ENCODE data around the gene ZGPAT. TPM values are rescaled to one million over a fixed set of nuclear protein-coding genes. Genes with fewer than 3 reads are reported as not detected.

ZGPAT gene
- total and polyA plus RNA-seq, 7 donors, result 18.5 to 44.9 (median 22.5) TPM

DNA sequence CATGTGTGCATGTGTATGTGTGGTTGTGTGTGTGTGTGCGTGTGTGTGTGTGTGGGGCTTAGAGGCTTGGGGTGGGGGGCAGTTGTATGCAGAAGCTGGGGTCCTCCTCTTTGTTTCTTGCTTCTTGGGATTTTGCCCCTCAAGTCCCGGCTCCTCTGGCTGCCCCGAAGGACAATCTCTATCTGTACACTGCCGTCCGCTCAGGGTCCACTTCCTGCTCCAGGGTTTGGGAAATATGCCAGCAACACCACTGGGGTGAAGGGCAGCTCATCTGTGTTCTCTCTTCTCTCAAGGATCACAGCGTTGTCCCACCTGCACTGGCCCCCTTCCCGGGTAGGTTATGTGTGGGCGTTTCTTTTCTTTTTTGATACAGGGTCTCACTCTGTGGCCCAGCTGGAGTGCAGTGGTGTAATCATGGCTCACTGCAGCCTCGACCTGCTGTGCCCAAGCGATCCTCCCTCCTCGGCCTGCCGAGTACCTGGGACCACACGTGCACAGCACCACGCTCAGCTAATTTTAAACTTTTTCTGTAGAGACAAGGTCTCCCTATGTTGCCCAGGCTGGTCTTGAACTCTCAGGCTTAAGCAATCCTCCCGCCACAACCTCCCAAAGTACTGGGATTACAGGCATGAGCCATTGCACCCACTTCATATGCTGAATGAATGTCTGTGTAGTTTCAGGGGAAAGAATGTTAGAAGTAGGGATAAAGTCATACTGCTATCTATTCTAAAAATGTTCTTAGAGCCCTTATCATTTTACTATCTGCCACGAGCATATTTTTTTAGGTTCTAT lies 57.4 kb downstream of the ZGPAT start:
- TF ChIP-seq EP300 (IDR thresholded peaks at IDR 0.05) (no peak), POLR2A (IDR thresholded peaks at IDR 0.05) (no peak)
- Histone ChIP-seq H3K36me3 (peaks cover 0 to 6% (median 0%) of the 10 kb centered on the region in 4 donors), H3K9me3 (no peaks in the 10 kb centered on the region), H3K4me3 (no peak overlapping the region), H3K27ac (no peak overlapping the region), H3K4me1 (no peaks in the 10 kb centered on the region), H3K27me3 (no peaks in the 10 kb centered on the region)
- DNase-seq, result no peak
- 75 to 87% methylated on average over 16 of the region's 16 CpGs for WGBS, 2 donors
- intact Hi-C loops (cut with DNase I), result no loop called here

GRCh38 chr20:63765902-63766301 lies 58.1 kb downstream of the ZGPAT start:
- intact Hi-C loops (cut with DNase I), result no loop called here
- Histone ChIP-seq H3K4me1 (no peaks in the 10 kb centered on the region), H3K27me3 (no peaks in the 10 kb centered on the region), H3K4me3 (no peak overlapping the region), H3K9me3 (no peaks in the 10 kb centered on the region), H3K27ac (no peak overlapping the region), H3K36me3 (peaks cover 0 to 6% (median 0%) of the 10 kb centered on the region in 4 donors)
- no peak for DNase-seq
- TF ChIP-seq EP300 (IDR thresholded peaks at IDR 0.05), result no peak
- no peak for TF ChIP-seq POLR2AphosphoS5 (IDR thresholded peaks at IDR 0.05)
- no peak for TF ChIP-seq CTCF (IDR thresholded peaks at IDR 0.05)
- no peak for TF ChIP-seq POLR2A (IDR thresholded peaks at IDR 0.05)
- WGBS, 2 donors, result 87 to 94% methylated on average over 7 of the region's 7 CpGs

GRCh38 chr20:63766695-63767426 lies 59.0 kb downstream of the ZGPAT start:
- DNase-seq, result no peak
- intact Hi-C loops (cut with DNase I), result no loop called here
- no peaks in the 10 kb centered on the region for H3K9me3 ChIP-seq

DNA sequence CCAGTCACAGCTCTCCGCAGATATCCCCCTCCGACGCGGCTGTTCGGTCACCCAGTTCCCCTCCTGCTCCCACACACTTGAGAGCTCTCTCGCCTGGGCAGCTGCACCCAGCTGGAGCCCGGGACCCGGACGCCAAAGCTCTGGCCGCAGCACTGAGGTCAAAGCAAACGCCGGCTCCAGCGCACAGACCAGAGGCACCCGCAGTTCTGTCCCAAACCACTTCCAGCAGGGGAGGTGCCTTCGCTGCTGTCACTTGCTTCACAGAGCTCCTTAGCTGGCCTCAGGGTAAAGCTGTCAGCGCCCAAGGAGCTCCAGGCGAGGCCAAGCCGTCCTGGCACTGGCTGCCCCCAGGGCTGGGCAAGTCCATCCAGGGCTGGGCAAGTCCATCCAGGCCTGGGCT lies 59.6 kb downstream of the ZGPAT start:
- DNase-seq, result no peak
- Histone ChIP-seq H3K4me1 (no peaks in the 10 kb centered on the region), H3K27ac (no peak overlapping the region), H3K9me3 (no peaks in the 10 kb centered on the region), H3K4me3 (no peak overlapping the region), H3K36me3 (peaks cover 0 to 6% (median 0%) of the 10 kb centered on the region in 4 donors), H3K27me3 (peaks cover 0 to 4% (median 0%) of the 10 kb centered on the region in 3 donors)
- WGBS, 2 donors, result 77 to 78% methylated on average over 18 of the region's 18 CpGs
- intact Hi-C loops (cut with DNase I), result no loop called here
- TF ChIP-seq EP300 (IDR thresholded peaks at IDR 0.05) (no peak), CTCF (IDR thresholded peaks at IDR 0.05) (no peak), POLR2A (IDR thresholded peaks at IDR 0.05) (no peak), POLR2AphosphoS5 (IDR thresholded peaks at IDR 0.05) (no peak)

More at GRCh38 chr20:63766695-63767426, 59.0 kb downstream of the ZGPAT start:
- Histone ChIP-seq H3K27ac (no peak overlapping the region), H3K36me3 (peaks cover 0 to 6% (median 0%) of the 10 kb centered on the region in 4 donors), H3K27me3 (no peaks in the 10 kb centered on the region), H3K4me3 (no peak overlapping the region), H3K4me1 (no peaks in the 10 kb centered on the region)
- TF ChIP-seq EP300 (IDR thresholded peaks at IDR 0.05) (no peak), CTCF (IDR thresholded peaks at IDR 0.05) (no peak), POLR2A (IDR thresholded peaks at IDR 0.05) (no peak), POLR2AphosphoS5 (IDR thresholded peaks at IDR 0.05) (no peak)
- 88 to 91% methylated on average over 38 of the region's 38 CpGs for WGBS, 2 donors

GRCh38 chr20:63767886-63768285 lies 60.0 kb downstream of the ZGPAT start:
- peaks cover 0 to 8% (median 0%) of the 10 kb centered on the region in 3 donors for H3K27me3 ChIP-seq
- no peaks in the 10 kb centered on the region for H3K4me1 ChIP-seq
- TF ChIP-seq CTCF (IDR thresholded peaks at IDR 0.05), result no peak
- TF ChIP-seq POLR2AphosphoS5 (IDR thresholded peaks at IDR 0.05), result no peak
- no peak for TF ChIP-seq POLR2A (IDR thresholded peaks at IDR 0.05)
- TF ChIP-seq EP300 (IDR thresholded peaks at IDR 0.05), result no peak
- no peaks in the 10 kb centered on the region for H3K9me3 ChIP-seq
- intact Hi-C loops (cut with DNase I), result no loop called here
- H3K27ac ChIP-seq, result no peak overlapping the region
- H3K4me3 ChIP-seq, result no peak overlapping the region
- peaks cover 0 to 6% (median 0%) of the 10 kb centered on the region in 4 donors for H3K36me3 ChIP-seq
- 78 to 86% methylated on average over 7 of the region's 7 CpGs for WGBS, 2 donors
- DNase-seq, result no peak
